PFSK-1 (cell line): ENCODE results near the gene TTC32.

Experiments used
- FOXP2 ChIP-seq: optimal IDR thresholded peaks from 2 replicates; pipeline ENCODE3; 2011; ENCODE audit warnings: borderline replicate concordance, control low read depth, inconsistent platforms; ENCODE audit not compliant: insufficient read depth; ENCODE audit errors: extremely low read length, extremely low read depth
- POLR2AphosphoS5 ChIP-seq: IDR thresholded peaks from 2 replicates; pipeline ENCODE4 v1.6.1; 2012; ENCODE audit warnings: low read depth, mild to moderate bottlenecking, control low read depth, low read length, moderate library complexity
- REST ChIP-seq, 2 experiments: IDR thresholded peaks; 2 replicates each; pipeline versions ENCODE4 v1.6.1 to v1.8.0; 2011 to 2012; ENCODE audit warnings: low read depth in 2 of 2, low read length in 2 of 2, control low read depth in 1 of 2, inconsistent platforms in 1 of 2, mild to moderate bottlenecking in 1 of 2, moderate library complexity in 1 of 2; ENCODE audit not compliant: insufficient read depth in 1 of 2
- SIN3A ChIP-seq: IDR thresholded peaks from 2 replicates; pipeline ENCODE4 v1.6.1; 2012; ENCODE audit warnings: mild to moderate bottlenecking, low read length, moderate library complexity, borderline replicate concordance; ENCODE audit not compliant: insufficient read depth
- TAF1 ChIP-seq: IDR thresholded peaks from 2 replicates; pipeline ENCODE4 v1.6.1; 2012; ENCODE audit warnings: low read length, control low read depth, borderline replicate concordance; ENCODE audit not compliant: insufficient read depth

The TTC32 gene

GRCh38 chr2:19870792-19871191, 31.0 kb downstream of the TTC32 start:
- TF ChIP-seq REST (IDR thresholded peaks at IDR 0.05; ENCODE audit: insufficient read depth in 1 of 2, low read depth in 2 of 2, low read length in 2 of 2) (no peak), POLR2AphosphoS5 (no peak), TAF1 (no peak), SIN3A (no peak), FOXP2 (no peak)

GRCh38 chr2:19868701-19869580, 32.8 kb downstream of the TTC32 start:
- no peak for TF ChIP-seq SIN3A
- TF ChIP-seq POLR2AphosphoS5, result no peak
- TF ChIP-seq REST (IDR thresholded peaks at IDR 0.05; ENCODE audit: insufficient read depth in 1 of 2, low read depth in 2 of 2, low read length in 2 of 2), result no peak
- no peak for TF ChIP-seq FOXP2
- TF ChIP-seq TAF1, result no peak

GRCh38 chr2:19868224-19868623, 33.6 kb downstream of the TTC32 start:
- TF ChIP-seq TAF1 (no peak), SIN3A (no peak), REST (IDR thresholded peaks at IDR 0.05; ENCODE audit: insufficient read depth in 1 of 2, low read depth in 2 of 2, low read length in 2 of 2) (no peak), FOXP2 (no peak), POLR2AphosphoS5 (no peak)

- TF ChIP-seq FOXP2 (no peak), SIN3A (no peak), TAF1 (no peak), POLR2AphosphoS5 (no peak), REST (IDR thresholded peaks at IDR 0.05; ENCODE audit: insufficient read depth in 1 of 2, low read depth in 2 of 2, low read length in 2 of 2) (no peak)
These were observed 35.0 kb downstream of the TTC32 start for GRCh38 chr2:19866771-19867170.
